Stimulated activated CD8-positive, alpha-beta memory T cell treated with anti-CD3 and anti-CD28 coated beads, Interleukin-4, amount 100 ng/mL, for 24 hours (primary cell): ENCODE measurements around the gene RNF112.
"Not testable (repeated sequence)": the region's sequence is repeated elsewhere in the genome, so short reads cannot be mapped to it uniquely, and the experiment has no call there.

Experiments used
- DNase-seq: peaks from one replicate; pipeline ENCODE4 v3.0.0-alpha.2; 2020; ENCODE audit warnings: low read depth

The RNF112 gene

DNA sequence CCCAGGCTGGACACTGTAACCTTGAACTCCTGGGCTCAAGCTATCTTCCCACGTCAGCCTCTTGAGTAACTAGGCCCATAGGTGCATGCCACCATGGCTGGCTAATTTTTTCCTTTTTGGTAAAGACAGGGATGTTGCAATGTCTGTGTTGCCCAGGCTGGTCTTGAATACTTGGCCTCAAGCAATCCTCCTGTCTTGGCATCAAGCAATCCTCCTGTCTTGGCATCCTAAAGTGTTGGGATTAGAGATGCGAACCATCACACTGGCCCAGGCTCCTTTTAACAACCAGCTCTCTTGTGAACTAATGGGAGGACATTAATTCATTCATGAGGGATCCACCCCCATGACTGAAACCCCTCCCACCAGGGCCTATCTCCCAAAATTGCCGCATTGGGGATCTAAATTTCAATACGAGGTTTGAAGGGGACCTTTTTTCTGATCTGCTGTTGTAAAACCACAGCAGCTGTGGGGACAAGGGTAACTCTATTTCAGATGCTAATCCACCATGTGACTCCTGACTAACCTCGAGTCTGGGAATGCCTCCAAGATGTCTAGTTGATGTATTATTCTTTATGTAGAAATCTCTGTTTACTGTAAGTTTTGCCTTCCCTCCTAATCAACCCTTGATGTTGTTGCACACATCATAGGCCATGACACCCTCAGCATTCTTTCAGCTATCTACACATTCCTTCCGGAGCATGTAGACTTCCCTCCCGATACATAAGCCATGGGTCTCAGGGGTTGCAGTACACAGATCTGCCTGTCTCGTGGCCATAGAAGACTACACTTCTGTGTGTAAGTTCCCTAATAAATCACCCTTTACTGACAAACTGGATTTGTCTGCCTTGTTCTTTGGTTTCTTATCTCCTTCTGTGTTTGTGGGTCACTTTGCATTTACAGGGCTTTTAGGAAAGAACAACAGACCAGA, 37.6 kb downstream of the RNF112 start:
- no peak for DNase-seq

GRCh38 chr17:19449656-19450055, 38.6 kb downstream of the RNF112 start:
- no peak for DNase-seq

DNA sequence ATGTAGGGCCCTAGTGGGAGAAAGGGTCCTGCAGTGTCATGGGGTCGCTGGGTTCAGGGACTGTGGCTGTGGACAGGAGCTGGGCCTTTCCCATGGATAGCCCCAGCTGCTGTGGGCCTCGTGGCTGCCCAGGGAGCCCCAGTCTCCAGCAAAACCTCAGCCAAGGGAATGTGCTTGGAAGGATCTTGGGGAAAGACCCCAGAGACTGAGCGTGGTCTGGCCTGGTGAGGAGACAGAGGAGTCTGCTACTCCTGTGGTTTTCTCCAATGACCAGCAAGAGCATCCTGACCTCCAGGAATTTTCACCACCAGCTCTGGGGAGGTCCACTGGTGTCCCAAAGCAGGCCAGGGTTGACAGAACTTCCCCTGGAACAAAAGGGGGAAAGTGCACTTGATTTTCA, 42.3 kb downstream of the RNF112 start:
- no peak for DNase-seq

GRCh38 chr17:19454074-19454473, 43.0 kb downstream of the RNF112 start:
- DNase-seq = no peak

GRCh38 chr17:19456016-19456927, 45.2 kb downstream of the RNF112 start:
- DNase-seq = no peak

GRCh38 chr17:19457046-19457445, 46.0 kb downstream of the RNF112 start:
- no peak for DNase-seq

- DNase-seq = no peak
Observed at GRCh38 chr17:19457830-19458271, 46.8 kb downstream of the RNF112 start.

- not testable (repeated sequence) for DNase-seq
Observed at GRCh38 chr17:19458481-19458880, 47.4 kb downstream of the RNF112 start.

GRCh38 chr17:19459018-19459655, 48.1 kb downstream of the RNF112 start:
- not testable (repeated sequence) for DNase-seq

- no peak for DNase-seq
Observed at GRCh38 chr17:19460700-19461099, 49.7 kb downstream of the RNF112 start.

DNA sequence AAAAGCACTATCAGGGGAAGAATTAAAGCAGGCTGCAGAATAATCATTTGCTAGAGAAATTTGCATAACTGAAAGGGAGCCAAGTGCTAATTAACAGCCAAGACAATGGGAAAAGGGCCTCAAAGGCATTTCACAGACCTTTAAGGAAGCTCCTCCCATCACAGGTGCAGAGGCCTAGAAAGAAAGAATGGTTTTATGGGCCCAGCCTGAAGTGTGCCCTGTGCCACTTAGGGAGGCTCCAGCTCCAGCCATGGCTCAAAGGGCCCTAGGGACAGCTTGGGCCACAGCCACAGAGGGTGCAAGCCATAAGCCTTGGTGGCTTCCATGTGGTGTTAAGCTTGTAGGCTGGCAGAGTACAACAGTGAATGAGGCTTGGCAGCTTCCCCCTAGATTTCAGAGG, 50.1 kb downstream of the RNF112 start:
- no peak for DNase-seq

DNA sequence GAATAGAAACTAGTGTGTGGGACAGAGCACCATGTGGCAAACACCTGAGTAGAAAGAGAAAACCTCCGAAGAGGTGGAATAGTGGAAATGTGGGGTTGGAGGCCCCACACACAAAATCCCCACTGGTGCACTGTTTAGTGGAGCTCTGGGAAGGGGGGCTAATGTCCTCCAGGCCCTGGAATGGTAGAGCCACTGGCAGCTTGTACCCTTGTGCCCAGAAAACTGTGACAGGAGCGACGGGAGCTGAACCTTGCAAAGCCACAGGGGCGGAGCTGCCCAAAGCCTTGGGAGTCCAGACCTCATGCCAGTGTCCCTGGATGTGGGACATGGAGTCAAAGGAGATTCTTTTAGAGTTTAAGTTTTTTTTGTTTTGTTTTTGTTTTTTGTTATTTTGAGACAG, 50.6 kb downstream of the RNF112 start:
- DNase-seq = no peak

DNA sequence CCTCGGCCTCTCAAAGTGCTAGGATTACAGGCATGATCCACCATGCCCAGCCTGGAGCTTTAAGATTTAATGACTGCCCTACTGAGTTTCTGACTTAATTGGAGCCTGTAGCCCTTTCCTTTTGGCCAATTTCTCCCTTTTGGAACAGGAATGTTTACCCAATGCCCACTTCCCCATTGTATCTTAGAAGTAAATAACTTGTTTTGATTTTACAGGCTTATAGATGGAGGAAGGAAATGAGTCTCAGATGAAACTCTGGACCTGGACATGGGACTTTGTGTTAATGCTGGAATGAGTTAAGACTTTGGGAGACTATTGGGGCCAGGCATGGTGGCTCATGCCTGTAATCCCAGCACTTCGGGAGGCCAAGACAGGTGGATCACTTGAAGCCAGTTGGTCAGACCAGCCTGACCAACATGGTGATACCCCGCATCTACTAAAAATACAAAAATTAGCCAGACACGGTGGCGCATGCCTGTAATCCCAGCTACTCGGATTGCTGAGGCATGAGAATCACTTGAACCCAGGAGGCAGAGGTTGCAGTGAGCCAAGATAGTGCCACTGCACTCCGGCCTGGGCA, 51.5 kb downstream of the RNF112 start:
- DNase-seq = not testable (repeated sequence)

DNA sequence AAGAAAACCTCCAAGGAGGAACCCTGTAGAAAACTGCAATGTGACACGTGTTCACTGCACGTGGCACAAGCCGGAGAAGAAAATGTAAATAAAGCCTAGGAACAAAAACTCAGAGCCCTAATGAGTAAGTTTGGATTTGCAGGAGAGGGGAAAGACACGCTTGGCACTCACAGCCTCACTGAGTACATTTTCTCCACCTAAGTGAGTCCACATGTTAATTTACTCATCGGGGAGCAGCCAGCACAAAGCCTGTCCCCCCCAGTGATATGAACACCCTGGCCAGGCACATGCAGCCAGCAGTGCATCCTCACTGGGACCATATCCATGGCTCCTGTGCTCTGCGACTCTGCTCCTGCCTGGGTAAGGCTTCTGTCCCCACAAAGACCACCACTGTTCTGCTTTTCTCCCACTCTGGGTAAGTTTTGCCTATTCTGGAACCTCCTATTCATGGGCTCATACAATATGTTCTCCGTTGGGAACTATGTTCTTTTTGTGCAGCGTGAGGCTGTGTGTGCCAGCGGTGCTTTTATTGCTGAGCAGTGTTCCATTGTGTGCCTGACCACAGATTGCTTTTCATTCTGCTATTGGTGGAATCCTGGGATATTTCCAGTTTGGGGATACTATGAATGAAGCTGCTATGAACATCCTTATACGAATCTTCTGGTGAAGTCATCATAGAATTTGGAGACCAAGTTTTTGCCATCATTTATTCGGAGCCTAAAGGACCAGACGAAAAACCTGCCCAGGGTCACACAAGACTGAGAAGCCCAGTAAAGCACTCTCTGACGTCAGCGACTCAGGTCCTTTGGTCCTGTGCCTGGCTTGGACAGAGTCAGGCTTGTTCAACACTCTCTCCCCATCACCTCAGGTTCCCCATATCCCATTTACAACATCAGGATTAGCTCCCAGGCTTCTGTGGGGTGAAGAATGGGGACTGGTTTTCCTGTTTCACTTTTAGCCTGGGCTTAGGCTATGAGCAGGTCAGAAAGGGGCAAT, 53.3 kb downstream of the RNF112 start:
- DNase-seq = no peak
